Stomach (tissue), 4 donors: ENCODE results near the gene BLTP2.

Experiments used
- EP300 ChIP-seq: sonication (generic); formaldehyde crosslinking; IDR thresholded peaks from one replicate; pipeline ENCODE4 v1.6.1; 2017; ENCODE audit warnings: antibody characterized with exemption
- POLR2A ChIP-seq, 4 donors: fragments of 450-650 bp; IDR thresholded peaks; one replicate each; pipeline ENCODE4 v1.6.1; 2016; ENCODE audit warnings: antibody characterized with exemption in 4 of 4, control low read depth in 2 of 4, mild to moderate bottlenecking in 1 of 4, moderate library complexity in 1 of 4
- POLR2AphosphoS5 ChIP-seq, 3 donors: sonication (generic); formaldehyde crosslinking; IDR thresholded peaks; one replicate each; pipeline ENCODE4 v1.6.1; 2016; ENCODE audit warnings: antibody characterized with exemption in 3 of 3
- TF ChIP-seq, protein P1 (sequence below), 7 experiments: fragments of 450-650 bp in 4 of 7; fragments of 200-600 bp in 3 of 7; sonication (generic) in 3 of 7; IDR thresholded peaks; one replicate each; pipeline ENCODE4 v1.5.1; 2016 to 2019; ENCODE audit warnings: antibody characterized with exemption in 7 of 7, control low read depth in 2 of 7, mild to moderate bottlenecking in 1 of 7

- TF ChIP-seq, protein P1, sequence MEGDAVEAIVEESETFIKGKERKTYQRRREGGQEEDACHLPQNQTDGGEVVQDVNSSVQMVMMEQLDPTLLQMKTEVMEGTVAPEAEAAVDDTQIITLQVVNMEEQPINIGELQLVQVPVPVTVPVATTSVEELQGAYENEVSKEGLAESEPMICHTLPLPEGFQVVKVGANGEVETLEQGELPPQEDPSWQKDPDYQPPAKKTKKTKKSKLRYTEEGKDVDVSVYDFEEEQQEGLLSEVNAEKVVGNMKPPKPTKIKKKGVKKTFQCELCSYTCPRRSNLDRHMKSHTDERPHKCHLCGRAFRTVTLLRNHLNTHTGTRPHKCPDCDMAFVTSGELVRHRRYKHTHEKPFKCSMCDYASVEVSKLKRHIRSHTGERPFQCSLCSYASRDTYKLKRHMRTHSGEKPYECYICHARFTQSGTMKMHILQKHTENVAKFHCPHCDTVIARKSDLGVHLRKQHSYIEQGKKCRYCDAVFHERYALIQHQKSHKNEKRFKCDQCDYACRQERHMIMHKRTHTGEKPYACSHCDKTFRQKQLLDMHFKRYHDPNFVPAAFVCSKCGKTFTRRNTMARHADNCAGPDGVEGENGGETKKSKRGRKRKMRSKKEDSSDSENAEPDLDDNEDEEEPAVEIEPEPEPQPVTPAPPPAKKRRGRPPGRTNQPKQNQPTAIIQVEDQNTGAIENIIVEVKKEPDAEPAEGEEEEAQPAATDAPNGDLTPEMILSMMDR (IDR thresholded peaks at IDR 0.05), result no peak
- no peak for TF ChIP-seq POLR2AphosphoS5 (IDR thresholded peaks at IDR 0.05)
- TF ChIP-seq POLR2A (IDR thresholded peaks at IDR 0.05), result no peak
- TF ChIP-seq EP300, result no peak
Measured at GRCh38 chr17:28655160-28655559, 10.2 kb upstream of the BLTP2 start.
